Stimulated activated naive CD4-positive, alpha-beta T cell (primary cell): ENCODE results near the gene ENOX1.

Experiments
- DNase-seq, 6 experiments: peaks; one replicate each; lab custom pipeline; 2025; lab: John Stamatoyannopoulos, UW

ENOX1 gene

DNA sequence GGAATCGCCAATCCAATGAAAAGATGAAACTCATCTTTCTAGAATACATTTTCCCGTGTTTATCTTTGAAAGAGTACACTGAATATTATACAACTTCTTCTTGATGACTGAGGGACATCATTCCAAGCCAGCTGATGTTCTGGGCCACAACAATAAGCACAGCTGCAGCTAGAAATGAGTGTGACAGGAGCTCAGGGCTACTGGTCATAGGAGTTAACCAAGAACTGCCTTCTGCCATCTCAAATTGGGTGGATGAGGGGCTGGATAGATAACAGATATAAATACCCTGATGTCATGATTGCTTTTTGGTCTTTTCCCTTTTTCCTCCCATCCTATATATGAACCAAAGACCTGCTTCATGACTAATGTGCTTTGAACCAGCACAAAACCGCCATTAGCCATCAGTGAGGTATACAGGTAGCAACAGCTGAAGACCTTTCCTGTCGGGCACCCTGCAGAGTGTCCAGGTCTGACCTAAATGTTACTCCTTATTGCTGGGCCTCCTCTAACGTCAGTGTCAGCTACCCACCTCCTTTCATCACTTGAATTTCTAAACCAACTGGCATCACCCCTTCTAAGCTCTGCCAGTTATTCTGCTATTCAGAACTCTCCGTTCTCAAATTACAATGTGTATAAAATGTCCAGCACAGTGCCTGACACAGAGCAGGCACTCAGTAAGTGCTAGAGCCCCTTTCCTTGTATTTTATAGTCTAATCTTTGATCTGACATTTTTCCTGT lies 178.2 kb downstream of the ENOX1 start:
- no peak for DNase-seq

GRCh38 chr13:43597599-43597945 lies 189.2 kb downstream of the ENOX1 start:
- no peak for DNase-seq

DNA sequence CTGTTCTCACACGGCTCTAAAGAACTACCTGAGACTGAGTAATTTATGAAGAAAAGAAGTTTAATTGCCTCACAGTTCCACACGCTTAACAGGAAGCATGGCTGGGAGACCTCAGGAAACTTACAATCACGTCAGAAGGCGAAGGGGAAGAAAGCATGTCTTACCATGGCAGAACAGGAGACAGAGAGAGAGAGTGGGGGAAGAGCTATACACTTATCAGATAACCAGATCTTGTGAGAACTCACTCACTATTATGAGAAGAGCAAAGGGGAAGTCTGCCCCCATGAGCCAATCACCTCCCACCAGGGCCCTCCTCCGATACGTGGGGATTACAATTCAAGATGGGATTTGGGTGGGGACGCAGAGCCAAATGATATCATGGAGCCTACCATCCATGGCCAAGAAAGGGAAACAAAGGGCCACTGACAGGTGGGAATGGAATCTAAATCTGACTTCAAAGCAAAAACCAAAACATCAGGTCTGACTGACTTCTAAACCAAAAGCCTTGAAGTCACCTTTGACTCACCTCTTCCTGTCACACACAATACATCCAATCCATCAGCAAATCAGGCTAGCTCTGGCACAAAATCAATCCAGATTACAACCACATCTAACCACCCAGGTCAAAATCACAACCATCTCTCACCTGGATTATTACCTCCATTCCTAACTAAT lies 189.7 kb downstream of the ENOX1 start:
- DNase-seq = no peak

- DNase-seq = no peak
Observed at GRCh38 chr13:43596006-43596405, 190.8 kb downstream of the ENOX1 start.

DNA sequence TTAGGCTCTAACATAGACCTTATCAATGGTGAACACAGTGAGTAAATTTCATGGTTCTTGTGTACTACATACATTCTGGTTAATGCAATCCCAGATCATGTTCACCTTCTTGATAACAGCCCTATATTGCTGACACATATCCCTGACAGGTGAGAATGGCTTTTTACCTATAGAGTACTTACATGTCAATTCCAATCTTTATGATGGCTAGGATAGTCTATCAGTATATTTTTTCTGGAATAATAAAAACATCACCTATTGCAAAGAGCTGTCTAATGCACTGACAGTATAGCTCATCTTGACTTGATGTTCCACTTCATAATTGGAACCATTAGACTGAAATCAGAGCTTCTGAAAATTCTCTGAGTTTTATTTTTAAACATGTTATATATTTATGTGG lies 199.4 kb downstream of the ENOX1 start:
- no peak for DNase-seq

DNA sequence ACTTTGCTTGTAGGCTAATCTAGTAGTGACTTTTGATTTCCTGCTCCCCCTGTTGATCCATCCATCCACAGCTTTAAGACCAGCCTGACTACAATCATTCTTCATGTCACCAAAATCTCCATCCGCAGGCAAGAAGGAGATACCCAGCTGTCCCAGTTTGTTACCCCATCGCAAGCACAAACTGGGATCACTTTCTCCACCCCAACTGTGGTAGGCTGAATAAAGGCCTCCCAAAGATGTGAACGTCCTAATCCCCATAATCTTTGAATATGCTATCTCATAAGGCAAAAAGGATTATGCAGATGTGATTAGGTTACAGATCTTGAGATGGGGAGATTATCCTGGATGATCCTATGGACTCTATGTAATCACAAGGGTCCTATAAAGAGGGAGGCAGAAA lies 202.0 kb downstream of the ENOX1 start:
- no peak for DNase-seq

GRCh38 chr13:43583321-43583720 lies 203.5 kb downstream of the ENOX1 start:
- DNase-seq = no peak

- no peak for DNase-seq
Observed at GRCh38 chr13:43580280-43580679, 206.5 kb downstream of the ENOX1 start.

DNA sequence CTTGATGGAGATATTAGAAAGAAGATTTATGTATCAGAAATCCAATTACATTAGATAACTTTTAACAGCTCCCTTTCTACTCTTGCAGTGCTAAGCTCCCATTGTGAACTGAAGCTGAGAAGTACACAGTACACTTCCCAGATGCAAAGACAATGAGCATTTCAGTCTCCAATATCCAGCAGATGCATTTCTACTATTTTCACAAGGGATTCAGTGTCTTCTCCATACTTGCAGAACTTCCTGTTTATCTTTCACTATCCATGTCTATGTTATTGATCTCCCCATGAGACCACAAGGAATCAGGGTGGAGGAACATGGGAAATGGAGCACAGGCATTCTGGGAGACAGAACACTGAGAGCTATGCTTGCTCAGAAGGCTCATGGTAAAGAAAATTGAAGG lies 207.5 kb downstream of the ENOX1 start:
- no peak for DNase-seq

DNA sequence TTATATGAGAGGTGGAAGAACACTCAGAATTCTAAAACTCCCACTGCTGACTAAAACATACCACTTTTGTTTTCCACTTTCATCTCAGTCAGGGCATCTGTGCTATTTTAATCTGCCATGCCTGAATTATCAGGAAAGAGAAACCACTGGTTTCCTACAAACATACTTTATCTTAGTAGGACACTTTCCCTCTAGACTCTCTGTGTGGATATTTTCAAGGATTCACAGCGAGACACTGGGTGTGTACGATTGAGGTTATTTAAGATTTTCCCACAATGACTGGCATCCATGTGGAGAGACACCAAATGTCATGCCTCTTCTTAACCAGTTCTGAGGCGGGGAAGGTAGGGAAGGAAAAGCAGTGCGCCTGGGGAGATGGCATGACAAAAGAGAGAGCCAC lies 212.2 kb downstream of the ENOX1 start:
- DNase-seq = no peak

DNA sequence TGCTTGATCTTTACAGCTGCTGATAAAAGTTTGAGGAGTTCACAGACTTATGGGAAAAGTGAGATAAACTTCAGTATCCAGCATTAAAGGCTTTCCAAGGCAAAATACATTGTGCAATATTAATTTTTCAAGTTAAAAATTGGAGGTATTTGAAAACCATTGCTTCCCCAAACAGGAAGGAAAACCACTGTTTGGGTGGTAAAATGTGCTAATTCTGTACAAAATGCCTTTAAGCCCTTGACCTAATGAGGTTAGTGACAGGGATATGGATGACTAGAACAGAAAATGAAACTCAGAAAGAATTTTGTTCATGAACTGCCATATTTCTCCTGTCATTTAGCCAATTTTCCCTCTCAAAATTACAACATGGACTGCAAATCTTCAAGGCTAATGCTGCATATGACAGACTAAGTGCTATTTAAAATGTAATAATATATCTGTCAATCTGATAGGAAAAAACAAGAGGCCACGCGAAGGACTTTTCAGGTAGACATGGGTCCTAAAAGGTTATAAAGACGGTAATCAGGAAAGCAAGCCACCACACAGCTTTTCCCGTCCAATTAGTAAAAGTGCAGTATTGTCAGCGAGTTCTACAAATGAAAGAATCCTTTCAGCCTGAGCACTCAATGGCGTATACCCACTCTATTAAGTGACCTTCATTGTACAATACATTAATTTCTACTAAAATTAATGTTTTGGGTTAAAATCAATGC lies 212.8 kb downstream of the ENOX1 start:
- DNase-seq = no peak

DNA sequence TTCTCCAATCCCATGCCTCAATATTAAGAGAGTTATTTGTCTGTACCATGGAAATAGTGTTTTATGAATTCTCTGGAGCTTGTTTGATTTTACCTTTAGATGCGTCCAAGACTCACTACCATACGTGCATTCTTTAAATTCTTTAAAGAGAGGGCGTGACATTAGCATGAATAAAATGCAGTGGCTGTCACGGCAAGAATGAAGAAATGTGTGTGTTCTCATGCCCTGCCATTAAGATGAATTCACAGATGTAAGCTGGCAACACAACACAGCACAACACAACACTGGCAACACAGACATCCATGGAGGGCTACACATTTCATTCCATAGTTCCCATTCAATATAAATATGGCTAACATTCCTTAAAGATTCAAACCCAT lies 213.4 kb downstream of the ENOX1 start:
- no peak for DNase-seq

GRCh38 chr13:43572656-43573360 lies 214.0 kb downstream of the ENOX1 start:
- DNase-seq = no peak

GRCh38 chr13:43569658-43570057 lies 217.1 kb downstream of the ENOX1 start:
- DNase-seq = no peak

DNA sequence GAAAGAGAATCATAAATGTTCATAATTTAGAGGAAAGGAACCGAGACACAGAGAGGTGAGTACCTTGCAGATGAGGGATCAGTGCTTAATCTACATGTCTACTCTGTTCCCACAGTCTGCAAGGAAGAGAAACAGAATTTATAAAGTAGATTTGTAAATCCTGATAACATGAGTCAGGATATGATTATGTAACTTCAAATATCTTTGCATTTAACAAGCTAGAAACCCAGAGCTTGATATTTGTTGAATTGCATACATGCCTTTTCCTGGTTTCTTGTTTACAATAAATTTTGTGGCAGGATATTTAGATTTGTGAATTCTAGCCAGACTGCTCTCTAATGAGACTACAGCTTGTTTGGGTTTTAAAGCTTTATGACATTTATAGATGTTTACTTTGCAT lies 219.2 kb downstream of the ENOX1 start:
- DNase-seq = no peak

- no peak for DNase-seq
Observed at GRCh38 chr13:43564952-43565351, 221.8 kb downstream of the ENOX1 start.

DNA sequence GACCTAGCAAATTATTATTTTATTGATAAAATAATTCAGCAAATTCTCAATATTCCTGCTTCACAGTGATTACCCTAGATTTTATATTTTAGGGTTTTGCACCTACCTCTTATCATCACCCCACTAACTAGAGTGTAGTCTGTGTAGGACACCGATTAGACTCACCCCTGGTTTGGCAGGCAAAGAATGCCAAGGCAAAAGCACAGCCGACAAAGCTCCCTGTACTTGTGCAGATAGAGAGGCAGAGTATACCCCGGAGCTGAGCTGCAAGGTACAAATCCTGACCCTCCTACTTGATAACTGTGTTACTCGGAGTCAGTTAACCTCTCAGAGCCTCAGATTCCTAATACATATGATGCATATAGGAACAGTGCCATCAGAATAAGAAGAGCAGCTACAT lies 225.7 kb downstream of the ENOX1 start:
- DNase-seq = no peak

GRCh38 chr13:43558939-43559338 lies 227.8 kb downstream of the ENOX1 start:
- DNase-seq = no peak

DNA sequence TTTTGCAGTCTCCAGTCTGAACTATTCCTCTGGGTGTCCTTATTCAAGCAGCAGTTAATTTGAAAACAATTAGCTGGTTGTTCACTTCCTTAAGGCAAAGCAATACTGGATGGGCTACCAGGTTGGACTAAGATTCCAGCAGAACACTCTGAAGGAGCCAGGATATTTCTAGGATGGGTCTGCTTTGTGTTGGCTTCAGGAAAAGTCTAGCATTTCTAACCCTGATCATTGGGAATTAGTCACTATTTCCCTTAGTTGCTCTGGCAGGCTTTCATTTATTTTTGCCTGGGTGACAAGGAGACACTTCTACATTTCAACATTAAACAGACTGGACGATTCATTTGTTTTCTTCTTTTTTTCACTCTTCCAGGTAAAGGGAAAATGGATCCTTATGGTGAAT lies 228.4 kb downstream of the ENOX1 start:
- DNase-seq = no peak

DNA sequence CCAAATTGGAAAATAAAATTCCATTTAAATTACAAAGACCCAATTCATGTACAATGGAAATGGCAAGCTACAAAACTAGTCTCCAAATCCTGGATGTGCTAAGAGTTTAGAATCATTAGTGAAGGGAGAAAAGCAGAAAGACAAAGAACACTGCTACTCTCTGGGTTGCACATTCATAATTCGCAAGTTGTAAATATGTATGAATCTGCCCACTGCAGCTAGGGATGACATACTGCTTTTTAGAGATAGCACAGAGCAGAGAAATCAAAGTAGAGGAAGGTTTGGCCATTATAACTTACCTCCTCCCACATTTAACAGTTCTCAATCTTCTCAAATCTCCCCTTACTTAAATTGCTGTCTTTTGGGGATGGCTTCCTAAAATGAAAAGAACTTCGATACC lies 231.1 kb downstream of the ENOX1 start:
- no peak for DNase-seq

- DNase-seq = no peak
Observed at GRCh38 chr13:43551897-43552456, 234.8 kb downstream of the ENOX1 start.

DNA sequence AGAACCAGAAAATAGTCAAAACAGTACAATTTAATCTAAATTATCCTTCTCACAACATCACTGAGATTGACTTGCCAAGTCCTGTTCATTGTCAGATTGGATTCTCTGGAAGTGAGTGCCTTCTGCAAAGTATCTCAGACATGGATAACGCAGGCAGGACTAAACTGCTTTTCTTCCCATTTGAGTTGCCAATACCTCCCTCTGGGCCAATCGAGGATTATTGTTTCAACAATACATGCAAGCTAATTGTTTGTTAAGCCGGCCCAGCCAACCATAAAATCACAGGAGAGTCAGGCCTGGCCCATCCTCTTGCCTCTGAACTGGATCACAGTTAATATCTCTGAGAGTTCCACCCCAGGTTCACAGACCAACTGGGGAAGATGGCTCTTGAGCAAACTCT lies 240.0 kb downstream of the ENOX1 start:
- DNase-seq = no peak
